ENCODE measurements around the gene TRAF5.

DNA sequence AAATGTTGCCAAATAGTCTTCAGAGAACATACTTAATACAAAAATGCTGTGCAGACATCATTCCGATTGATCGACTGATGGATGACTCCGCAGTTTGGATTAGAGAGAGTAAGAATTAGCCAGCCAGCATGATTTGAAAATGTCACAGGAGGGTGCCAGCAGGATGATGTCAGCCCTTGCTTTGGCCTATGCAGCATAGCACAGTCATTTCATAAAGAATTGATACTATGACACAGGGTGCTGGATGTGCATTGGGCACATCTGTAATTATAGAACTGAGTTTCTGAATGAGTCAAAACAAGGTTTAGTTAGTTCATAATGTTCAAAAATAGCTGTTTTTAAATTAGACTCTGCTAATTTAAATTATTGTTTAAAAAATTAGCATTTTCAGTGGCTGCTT lies 21.6 kb upstream of the TRAF5 start:
- TF ChIP-seq, protein P1, sequence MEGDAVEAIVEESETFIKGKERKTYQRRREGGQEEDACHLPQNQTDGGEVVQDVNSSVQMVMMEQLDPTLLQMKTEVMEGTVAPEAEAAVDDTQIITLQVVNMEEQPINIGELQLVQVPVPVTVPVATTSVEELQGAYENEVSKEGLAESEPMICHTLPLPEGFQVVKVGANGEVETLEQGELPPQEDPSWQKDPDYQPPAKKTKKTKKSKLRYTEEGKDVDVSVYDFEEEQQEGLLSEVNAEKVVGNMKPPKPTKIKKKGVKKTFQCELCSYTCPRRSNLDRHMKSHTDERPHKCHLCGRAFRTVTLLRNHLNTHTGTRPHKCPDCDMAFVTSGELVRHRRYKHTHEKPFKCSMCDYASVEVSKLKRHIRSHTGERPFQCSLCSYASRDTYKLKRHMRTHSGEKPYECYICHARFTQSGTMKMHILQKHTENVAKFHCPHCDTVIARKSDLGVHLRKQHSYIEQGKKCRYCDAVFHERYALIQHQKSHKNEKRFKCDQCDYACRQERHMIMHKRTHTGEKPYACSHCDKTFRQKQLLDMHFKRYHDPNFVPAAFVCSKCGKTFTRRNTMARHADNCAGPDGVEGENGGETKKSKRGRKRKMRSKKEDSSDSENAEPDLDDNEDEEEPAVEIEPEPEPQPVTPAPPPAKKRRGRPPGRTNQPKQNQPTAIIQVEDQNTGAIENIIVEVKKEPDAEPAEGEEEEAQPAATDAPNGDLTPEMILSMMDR (IDR thresholded peaks at IDR 0.05), result no peak
- TF ChIP-seq POLR2A (IDR thresholded peaks at IDR 0.05), result no peak

All from adrenal gland (tissue), 5 donors.